ENCODE results near the gene ATR.
"Not testable (repeated sequence)": the region's sequence is repeated elsewhere in the genome, so short reads cannot be mapped to it uniquely, and the experiment has no call there.

The ATR gene

GRCh38 chr3:142445816-142446254, 132.7 kb downstream of the ATR start:
- no peaks in the 10 kb centered on the region for H3K27me3 ChIP-seq
- TF ChIP-seq, protein P1, sequence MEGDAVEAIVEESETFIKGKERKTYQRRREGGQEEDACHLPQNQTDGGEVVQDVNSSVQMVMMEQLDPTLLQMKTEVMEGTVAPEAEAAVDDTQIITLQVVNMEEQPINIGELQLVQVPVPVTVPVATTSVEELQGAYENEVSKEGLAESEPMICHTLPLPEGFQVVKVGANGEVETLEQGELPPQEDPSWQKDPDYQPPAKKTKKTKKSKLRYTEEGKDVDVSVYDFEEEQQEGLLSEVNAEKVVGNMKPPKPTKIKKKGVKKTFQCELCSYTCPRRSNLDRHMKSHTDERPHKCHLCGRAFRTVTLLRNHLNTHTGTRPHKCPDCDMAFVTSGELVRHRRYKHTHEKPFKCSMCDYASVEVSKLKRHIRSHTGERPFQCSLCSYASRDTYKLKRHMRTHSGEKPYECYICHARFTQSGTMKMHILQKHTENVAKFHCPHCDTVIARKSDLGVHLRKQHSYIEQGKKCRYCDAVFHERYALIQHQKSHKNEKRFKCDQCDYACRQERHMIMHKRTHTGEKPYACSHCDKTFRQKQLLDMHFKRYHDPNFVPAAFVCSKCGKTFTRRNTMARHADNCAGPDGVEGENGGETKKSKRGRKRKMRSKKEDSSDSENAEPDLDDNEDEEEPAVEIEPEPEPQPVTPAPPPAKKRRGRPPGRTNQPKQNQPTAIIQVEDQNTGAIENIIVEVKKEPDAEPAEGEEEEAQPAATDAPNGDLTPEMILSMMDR (IDR thresholded peaks at IDR 0.05): no peak
- intact Hi-C loops (cut with DNase I; ENCODE audit: low total_unique reads): no loop called here
- no peaks in the 10 kb centered on the region for H3K9me3 ChIP-seq
- peaks cover 0 to 45% (median 25%) of the 10 kb centered on the region in 4 donors for H3K4me1 ChIP-seq
- peak overlapping the region; percentile 75 to 82 for H3K4me3 ChIP-seq
- DNase-seq: no peak
- peaks cover 0 to 2% (median 0%) of the 10 kb centered on the region in 3 donors for H3K36me3 ChIP-seq
- H3K27ac ChIP-seq: no peak overlapping the region

DNA sequence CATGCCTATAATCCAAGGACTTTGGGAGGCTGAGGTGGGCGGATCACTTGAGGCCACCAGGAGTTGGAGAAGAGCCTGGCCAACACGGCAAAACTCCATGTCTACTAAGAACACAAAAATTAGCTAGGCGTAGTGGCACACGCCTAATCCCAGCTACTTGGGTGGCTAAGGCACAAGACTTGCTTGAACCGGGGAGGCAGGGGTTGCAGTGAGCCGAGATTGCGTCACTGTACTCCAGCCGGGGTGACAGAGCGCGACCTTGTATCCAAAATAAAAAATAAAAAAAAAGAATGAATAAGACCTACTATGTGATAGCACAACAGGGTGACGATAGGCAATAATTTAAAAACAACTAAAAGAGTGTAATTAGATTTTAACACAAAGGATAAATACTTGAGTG, 134.2 kb downstream of the ATR start:
- H3K27ac ChIP-seq: no peak overlapping the region
- H3K9me3 ChIP-seq: no peaks in the 10 kb centered on the region
- H3K4me3 ChIP-seq: no peak overlapping the region
- TF ChIP-seq, protein P1 (IDR thresholded peaks at IDR 0.05): no peak
- no peaks in the 10 kb centered on the region for H3K36me3 ChIP-seq
- H3K4me1 ChIP-seq: peaks cover 0 to 48% (median 30%) of the 10 kb centered on the region in 4 donors
- intact Hi-C loops (cut with DNase I; ENCODE audit: low total_unique reads): no loop called here
- no peaks in the 10 kb centered on the region for H3K27me3 ChIP-seq
- no peak for DNase-seq

GRCh38 chr3:142443060-142443459, 135.5 kb downstream of the ATR start:
- H3K4me3 ChIP-seq; H3K27ac ChIP-seq; H3K36me3 ChIP-seq; intact Hi-C loops (cut with DNase I; ENCODE audit: low total_unique reads); DNase-seq; H3K9me3 ChIP-seq; H3K27me3 ChIP-seq: not testable (repeated sequence)
- peaks cover 0 to 48% (median 28%) of the 10 kb centered on the region in 4 donors for H3K4me1 ChIP-seq

GRCh38 chr3:142439499-142440220, 138.9 kb downstream of the ATR start:
- H3K4me1 ChIP-seq: peaks cover 0 to 30% (median 12%) of the 10 kb centered on the region in 4 donors
- intact Hi-C loops (cut with DNase I; ENCODE audit: low total_unique reads); DNase-seq; H3K27ac ChIP-seq; H3K36me3 ChIP-seq; H3K4me3 ChIP-seq; H3K9me3 ChIP-seq; H3K27me3 ChIP-seq: not testable (repeated sequence)

DNA sequence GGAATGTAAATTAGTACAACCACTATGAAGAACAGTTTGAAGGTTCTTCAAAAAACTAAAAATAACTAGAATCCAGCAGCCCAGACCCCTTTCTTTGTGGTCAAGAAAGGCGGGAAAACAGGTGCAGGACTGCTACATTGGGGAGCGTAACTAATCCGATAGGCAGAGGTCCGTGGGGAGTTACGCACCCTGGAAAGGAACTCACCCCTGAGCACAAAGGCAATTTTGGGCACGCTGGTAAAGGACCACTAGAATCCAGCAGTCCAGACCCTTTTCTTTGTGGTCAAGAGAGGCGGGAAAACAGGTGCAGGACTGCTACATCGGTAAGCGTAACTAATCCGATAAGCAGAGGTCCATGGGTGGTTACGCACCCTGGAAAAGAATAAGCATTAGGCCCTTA, 140.4 kb downstream of the ATR start:
- intact Hi-C loops (cut with DNase I; ENCODE audit: low total_unique reads); H3K27me3 ChIP-seq; H3K9me3 ChIP-seq; H3K36me3 ChIP-seq; DNase-seq; H3K27ac ChIP-seq; H3K4me3 ChIP-seq: not testable (repeated sequence)
- H3K4me1 ChIP-seq: peaks cover 0 to 20% (median 8%) of the 10 kb centered on the region in 4 donors

DNA sequence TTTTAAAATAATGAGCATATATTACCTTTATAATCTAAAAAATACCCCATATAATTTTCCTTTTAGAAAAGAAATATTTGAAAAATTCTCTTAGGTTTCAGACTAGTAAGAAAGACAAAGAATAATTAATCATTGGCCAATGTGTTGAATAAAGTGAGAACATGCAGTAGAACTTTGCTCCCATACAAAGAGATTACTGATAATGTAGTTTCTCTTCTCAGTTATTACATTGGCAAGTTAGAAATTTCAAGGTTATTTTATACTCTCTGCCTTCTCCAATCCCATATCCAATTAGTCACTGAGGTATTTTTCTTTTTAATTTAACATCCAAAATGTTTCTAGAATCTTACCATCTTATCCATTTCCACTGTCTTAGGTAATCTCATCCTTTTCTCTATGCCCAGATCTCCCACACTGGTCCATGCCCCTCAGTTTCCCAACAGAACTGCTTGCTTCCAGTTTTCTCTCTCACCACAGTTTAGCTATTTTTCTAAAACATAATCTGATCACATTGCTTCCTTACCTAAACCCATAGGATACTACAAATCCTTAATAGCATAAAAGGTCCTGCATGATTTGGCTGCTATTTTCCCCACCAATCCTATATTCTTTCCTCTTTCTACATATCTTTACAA, 141.5 kb downstream of the ATR start:
- TF ChIP-seq, protein P1 (IDR thresholded peaks at IDR 0.05): no peak
- Histone ChIP-seq H3K9me3 (no peaks in the 10 kb centered on the region), H3K4me3 (no peak overlapping the region), H3K36me3 (peaks cover 4 to 8% (median 6%) of the 10 kb centered on the region in 3 donors), H3K4me1 (peaks cover 0 to 22% (median 6%) of the 10 kb centered on the region in 4 donors), H3K27me3 (no peaks in the 10 kb centered on the region), H3K27ac (no peak overlapping the region)
- no peak for DNase-seq
- intact Hi-C loops (cut with DNase I; ENCODE audit: low total_unique reads): no loop called here

GRCh38 chr3:142434503-142434902, 144.0 kb downstream of the ATR start:
- no peaks in the 10 kb centered on the region for H3K27me3 ChIP-seq

More at GRCh38 chr3:142434503-142434902, 144.0 kb downstream of the ATR start:
- H3K9me3 ChIP-seq: no peaks in the 10 kb centered on the region
- no peak for DNase-seq
- intact Hi-C loops (cut with DNase I; ENCODE audit: low total_unique reads): no loop called here
- H3K4me3 ChIP-seq: no peak overlapping the region
- H3K36me3 ChIP-seq: peaks cover 15 to 29% (median 27%) of the 10 kb centered on the region in 3 donors
- H3K27ac ChIP-seq: no peak overlapping the region
- TF ChIP-seq, protein P1 (IDR thresholded peaks at IDR 0.05): no peak
- peaks cover 0 to 15% (median under 1%) of the 10 kb centered on the region in 4 donors for H3K4me1 ChIP-seq
